Stimulated activated CD8-positive, alpha-beta memory T cell treated with anti-CD3 and anti-CD28 coated beads, Interleukin-7, amount 100 ng/mL, for 48 hours (primary cell): Measurements from ENCODE around the gene ANGEL2.
"Not testable (repeated sequence)": the region's sequence is repeated elsewhere in the genome, so short reads cannot be mapped to it uniquely, and the experiment has no call there.

Experiments used
- DNase-seq, 2 donors: peaks; one replicate each; pipeline ENCODE4 v3.0.0-alpha.2; 2020; ENCODE audit warnings: low read depth in 1 of 2; ENCODE audit errors: extremely low read depth in 1 of 2

Gene ANGEL2

GRCh38 chr1:212976586-212976985, 39.1 kb downstream of the ANGEL2 start:
- no peak for DNase-seq

GRCh38 chr1:212975111-212975918, 40.4 kb downstream of the ANGEL2 start:
- DNase-seq, result no peak

GRCh38 chr1:212974711-212975110, 41.0 kb downstream of the ANGEL2 start:
- DNase-seq, result no peak

- DNase-seq, result no peak
Measured at GRCh38 chr1:212973899-212974298, 41.8 kb downstream of the ANGEL2 start.

GRCh38 chr1:212973426-212973825, 42.2 kb downstream of the ANGEL2 start:
- no peak for DNase-seq

- DNase-seq, result no peak
Measured at GRCh38 chr1:212971312-212971711, 44.4 kb downstream of the ANGEL2 start.

GRCh38 chr1:212970085-212970484, 45.6 kb downstream of the ANGEL2 start:
- DNase-seq, result no peak

- no peak for DNase-seq
Measured at GRCh38 chr1:212968368-212968863, 47.3 kb downstream of the ANGEL2 start.

GRCh38 chr1:212967801-212968200, 47.9 kb downstream of the ANGEL2 start:
- DNase-seq, result no peak

- no peak for DNase-seq
Measured at GRCh38 chr1:212966616-212967015, 49.1 kb downstream of the ANGEL2 start.

- DNase-seq, result not testable (repeated sequence)
Measured at GRCh38 chr1:212964993-212965392, 50.7 kb downstream of the ANGEL2 start.

- no peak for DNase-seq
Measured at GRCh38 chr1:212964102-212964501, 51.6 kb downstream of the ANGEL2 start.

- DNase-seq, result no peak
Measured at GRCh38 chr1:212962509-212962908, 53.2 kb downstream of the ANGEL2 start.

- no peak for DNase-seq
Measured at GRCh38 chr1:212960932-212961331, 54.7 kb downstream of the ANGEL2 start.

- DNase-seq, result no peak
Measured at GRCh38 chr1:212959266-212960220, 56.1 kb downstream of the ANGEL2 start.

GRCh38 chr1:212958175-212958574, 57.5 kb downstream of the ANGEL2 start:
- DNase-seq, result no peak

- DNase-seq, result no peak
Measured at GRCh38 chr1:212957546-212957945, 58.1 kb downstream of the ANGEL2 start.

- DNase-seq, result no peak
Measured at GRCh38 chr1:212955961-212956620, 59.6 kb downstream of the ANGEL2 start.

GRCh38 chr1:212955098-212955497, 60.6 kb downstream of the ANGEL2 start:
- no peak for DNase-seq

GRCh38 chr1:212954514-212954913, 61.2 kb downstream of the ANGEL2 start:
- no peak for DNase-seq

- no peak for DNase-seq
Measured at GRCh38 chr1:212953321-212953720, 62.3 kb downstream of the ANGEL2 start.
